NCI-H1048 (cell line): ENCODE data around the gene SLC11A1.

Experiments used
- DNase-seq: peaks from one replicate; lab custom pipeline; 2025; lab: John Stamatoyannopoulos, UW

Gene SLC11A1

DNA sequence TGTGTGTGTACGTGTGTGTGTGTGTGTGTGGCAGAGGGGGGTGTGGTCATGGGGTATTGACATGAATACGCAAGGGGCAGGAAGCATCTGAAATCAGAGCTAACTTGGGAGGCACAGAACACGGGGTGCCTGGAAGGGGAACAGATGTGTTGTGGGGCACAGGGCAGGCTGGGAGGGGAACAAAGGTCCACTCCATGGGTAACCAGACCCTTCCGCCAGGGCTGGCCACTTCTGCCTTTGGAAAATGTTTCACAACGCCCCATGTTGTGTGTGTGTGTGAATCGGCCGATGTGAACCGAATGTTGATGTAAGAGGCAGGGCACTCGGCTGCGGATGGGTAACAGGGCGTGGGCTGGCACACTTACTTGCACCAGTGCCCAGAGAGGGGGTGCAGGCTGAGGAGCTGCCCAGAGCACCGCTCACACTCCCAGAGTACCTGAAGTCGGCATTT is at the start of gene SLC11A1:
Gene SLC11A1 (plus strand): TSS at position 358 of the 451 bp plus-strand sequence. CDS start 96 bp downstream, outside the sequence.
- no peak for DNase-seq

DNA sequence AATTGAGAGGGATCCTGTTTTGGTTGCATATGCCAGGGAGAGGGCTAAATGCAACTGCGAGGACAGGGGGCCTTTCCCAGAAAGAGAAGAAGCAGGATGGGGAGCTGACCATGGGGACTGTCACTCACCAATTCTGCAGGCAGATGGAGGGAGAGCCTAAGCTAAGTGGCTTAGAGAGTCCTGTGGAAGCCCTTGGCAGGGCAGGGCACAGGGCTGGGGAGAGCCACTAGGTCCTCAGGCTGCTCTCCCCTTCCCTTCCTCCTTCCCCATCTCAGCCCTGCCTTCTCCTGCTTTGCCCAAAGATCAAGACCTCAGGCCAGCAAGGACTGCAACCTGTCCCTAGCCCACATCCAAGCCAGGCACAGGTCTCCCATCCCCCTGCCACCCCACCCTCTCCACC is 49.8 kb upstream of the SLC11A1 start:
- DNase-seq, result no peak

DNA sequence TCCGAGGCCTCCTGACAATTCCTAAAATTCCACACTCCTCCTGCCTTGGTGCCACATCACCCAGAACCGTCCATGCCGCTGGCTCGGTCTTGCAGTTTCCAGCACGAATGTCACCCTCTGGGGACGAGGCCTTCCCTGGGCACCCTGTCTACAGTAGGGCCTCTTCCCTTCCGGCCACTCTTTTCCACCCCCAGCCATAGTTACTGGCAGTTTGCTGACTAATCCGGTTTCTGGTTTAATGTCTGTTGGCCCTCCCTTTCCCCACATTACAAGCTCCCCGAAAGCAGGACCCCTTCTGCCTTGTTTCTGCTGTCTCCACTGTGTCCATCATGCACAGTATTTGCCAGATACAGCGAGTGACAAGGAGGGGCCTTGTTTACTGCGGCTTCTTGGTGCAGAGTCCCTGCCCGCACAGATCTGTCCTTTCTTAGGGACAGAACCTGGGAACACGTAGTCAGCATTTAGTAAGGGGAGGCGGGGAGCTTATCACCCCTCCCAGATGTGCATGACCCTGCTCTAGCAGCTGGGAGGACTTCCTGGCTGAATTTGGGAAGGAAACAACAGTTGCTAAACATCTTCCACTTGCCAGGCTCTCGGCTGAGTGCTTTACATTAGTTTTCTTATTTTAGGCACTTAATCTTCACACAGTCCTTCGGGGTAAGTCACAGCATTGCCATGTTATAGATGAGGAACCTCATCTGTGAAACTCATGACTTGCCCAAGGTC is 49.0 kb upstream of the SLC11A1 start:
- DNase-seq, result no peak

- no peak for DNase-seq
Observed at GRCh38 chr2:218334531-218334930, 47.5 kb upstream of the SLC11A1 start.

DNA sequence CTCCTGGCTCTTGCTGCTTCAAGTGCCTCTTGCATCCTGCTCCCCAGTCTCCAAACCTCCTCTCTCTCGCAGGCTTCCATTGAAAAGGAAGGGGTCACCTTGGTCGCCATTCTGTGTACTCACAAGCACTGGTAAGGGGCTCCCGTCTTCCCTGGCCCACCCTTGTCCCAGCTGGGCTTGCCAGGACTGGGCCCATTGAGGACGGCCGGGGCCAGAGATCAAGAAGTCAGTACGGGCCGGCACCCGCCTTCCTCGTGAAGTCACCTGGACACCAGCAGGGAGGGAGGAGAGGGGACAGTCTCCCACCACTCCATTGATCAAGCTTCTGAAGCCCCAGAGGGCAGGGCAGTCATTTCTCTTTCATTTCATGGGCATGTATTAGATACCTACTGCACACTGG is 41.4 kb upstream of the SLC11A1 start:
- DNase-seq, result no peak

DNA sequence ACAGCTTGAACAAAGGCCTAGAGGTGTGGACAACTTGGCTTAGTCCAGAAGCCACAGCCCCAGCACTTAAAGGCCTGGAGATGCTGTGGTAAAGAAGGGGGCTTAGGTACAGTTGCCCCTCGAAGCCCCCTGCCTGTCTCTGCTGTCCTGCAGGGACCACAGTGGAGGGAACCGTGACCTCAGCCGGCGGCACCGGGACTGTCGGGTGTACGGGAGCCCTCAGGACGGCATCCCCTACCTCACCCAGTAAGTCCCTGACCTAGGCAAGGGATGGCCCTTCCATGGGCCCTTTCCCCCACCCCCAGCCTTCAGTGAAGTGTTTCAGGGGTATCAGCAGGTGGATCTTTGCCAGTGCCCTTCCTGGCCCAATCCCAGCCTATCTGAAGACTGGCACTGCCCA is 40.7 kb upstream of the SLC11A1 start:
- DNase-seq, result no peak

DNA sequence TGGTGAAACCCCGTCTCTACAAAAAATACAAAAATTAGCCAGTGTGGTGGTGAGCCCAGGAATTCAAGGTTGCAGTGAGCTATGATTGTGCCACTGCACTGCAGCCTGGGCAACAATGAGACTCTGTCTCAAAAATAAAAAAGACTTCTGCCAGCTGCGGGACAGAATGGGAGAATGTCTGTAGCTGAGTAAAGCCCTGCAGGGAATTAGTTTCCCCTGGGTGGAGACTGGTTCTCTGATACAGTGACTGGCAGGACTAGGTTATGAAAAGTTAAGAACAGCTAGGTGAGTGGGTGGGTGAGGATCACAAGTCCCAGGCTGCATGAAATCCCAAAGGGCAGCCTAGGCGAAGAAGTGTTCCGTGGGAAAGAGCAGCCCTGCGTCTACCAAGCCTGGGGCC is 39.2 kb upstream of the SLC11A1 start:
- no peak for DNase-seq

- no peak for DNase-seq
Observed at GRCh38 chr2:218343591-218343990, 38.5 kb upstream of the SLC11A1 start.

DNA sequence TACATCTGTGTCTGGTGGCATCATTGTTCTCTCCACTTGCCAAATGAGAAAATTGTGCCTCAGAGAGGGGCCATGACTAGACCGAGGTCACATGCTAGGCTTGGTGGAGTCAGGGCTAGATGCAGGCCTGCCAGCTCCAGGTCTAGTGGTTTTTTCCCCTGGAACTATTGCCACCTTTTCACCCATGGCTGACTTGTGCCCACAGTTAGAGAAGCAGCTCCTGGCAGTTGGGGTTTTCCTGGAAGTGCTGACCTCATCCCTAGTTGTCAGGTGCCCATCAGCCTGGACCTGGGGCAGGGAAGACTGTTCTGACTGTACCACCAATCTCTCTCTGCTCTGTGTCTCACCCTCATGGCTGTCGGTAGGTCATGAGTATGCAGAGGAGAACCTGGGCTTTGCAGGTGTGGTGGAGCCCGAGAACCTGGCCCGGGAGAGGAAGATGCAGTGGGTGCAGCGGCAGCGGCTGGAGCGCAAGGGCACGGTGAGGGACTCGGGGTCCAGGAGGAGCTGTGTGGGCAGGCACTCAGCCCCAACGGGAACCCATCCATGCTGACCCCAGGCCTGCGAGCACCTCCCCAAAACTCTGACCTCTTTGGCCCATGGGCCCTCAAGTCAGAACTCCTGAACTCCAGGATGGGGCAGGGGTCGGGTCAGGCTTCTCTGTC is 37.9 kb upstream of the SLC11A1 start:
- DNase-seq, result no peak

DNA sequence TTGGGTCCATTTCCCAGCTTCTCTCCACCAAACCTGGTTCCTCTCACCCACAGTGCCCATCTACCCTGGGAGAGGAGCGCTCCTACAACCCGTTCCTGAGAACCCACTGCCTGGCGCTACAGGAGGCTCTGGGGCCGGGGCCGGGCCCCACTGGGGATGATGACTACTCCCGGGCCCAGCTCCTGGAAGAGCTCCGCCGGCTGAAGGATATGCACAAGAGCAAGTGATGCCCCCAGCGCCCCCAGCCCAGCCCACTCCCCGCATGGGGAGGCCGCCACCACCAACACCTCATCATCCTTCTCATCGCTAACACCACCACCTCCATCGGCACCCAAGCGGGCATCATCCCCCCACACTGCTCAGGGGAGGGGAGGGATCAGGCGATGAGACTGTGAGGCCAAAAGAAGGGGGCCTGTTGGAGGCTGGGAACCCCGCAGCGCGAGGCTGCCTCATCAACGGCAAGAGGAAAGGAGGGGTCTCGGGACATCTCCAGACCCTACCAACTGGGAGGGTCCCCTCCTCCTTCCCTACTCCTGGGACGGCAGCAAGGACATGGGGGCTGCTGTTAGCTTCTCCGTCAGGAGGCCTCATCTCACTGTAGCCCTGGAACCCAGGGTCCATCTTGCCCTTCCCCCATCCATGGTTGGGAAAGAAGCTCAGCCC is 37.2 kb upstream of the SLC11A1 start:
- no peak for DNase-seq

GRCh38 chr2:218345491-218346236 is 36.4 kb upstream of the SLC11A1 start:
- DNase-seq, result no peak

GRCh38 chr2:218347172-218347571 is 34.9 kb upstream of the SLC11A1 start:
- no peak for DNase-seq

DNA sequence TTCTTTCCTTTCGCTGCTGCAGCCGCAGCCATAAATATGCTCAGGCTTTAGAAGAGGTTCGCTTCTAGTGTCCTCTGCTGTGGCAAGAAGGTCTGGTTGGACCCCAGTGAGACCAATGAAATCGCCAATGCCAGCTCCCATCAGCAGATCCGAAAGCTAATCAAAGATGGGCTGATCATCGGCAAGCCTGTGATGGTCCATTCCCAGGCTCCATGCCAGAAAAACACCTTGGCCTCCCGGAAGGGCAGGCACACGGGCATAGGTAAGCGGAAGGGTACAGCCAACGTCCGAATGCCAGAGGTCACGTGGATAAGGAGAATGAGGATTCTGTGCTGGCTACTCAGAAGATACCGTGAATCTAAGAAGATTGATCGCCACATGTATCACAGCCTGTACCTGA is 28.0 kb upstream of the SLC11A1 start:
- DNase-seq, result no peak

- no peak for DNase-seq
Observed at GRCh38 chr2:218354850-218355443, 27.1 kb upstream of the SLC11A1 start.

DNA sequence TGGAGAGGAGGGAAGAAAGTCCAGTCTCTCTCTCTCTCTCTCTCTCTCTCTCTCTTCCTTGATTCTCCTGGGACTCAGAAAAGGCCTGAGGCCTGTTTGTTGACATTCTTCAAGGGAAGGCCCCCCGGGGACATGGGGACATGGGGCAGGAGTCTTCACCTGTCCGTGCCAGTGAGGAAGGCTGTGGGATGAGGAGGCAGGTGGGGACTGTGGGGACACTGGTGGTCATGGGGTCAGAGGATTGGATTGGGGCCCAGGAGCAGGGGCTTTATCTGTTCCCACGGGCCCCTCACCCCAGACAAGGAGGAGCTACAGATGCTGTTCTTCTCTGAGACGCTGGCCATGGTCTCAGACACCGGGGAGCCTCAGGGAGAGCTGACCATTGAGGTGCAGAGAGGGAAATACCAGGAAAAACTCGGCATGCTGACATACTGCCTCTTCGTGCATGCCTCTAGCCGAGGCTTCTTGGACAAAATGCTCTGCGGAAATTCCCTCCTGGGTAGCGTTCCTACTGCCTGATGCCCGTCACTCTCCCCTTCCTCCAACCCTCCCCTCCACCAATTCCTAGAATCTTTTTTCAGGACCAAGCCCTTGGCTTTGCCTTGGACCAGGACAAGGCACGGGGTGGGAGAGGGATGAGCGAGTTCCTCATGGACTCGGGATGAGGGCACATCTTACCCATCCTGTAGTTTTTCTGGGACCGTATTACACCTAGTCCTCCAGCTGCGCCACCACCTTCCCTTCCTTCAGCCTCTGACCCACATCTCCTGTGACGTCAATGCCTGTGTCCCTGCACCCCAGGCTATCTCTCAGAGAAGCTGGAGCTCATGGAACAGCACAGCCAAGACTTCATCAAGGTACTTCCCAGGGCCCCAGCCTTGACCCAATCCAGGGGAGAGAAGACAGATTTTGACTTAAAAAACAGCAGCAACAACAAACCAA is 24.6 kb upstream of the SLC11A1 start:
- no peak for DNase-seq

DNA sequence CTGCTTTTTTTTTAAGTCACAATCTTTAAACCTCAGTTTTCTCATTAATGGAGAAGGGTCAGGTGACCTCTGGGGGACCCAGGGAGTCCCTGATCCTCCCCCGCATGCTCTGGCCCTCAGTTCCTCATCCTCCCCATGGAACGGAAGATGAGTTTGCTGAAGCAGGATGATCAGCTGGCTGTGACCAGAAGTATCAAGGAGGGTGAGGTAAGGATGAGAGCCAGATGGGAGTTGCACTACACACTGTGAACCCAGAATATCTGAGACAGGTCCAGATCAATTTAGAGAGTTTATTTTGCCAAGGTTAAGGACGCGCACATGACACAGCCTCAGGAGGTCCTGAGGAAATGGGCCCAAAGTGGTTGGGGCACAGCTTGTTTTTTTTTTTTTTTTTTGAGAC is 21.6 kb upstream of the SLC11A1 start:
- DNase-seq, result no peak

GRCh38 chr2:218362606-218363005 is 19.5 kb upstream of the SLC11A1 start:
- DNase-seq, result no peak

DNA sequence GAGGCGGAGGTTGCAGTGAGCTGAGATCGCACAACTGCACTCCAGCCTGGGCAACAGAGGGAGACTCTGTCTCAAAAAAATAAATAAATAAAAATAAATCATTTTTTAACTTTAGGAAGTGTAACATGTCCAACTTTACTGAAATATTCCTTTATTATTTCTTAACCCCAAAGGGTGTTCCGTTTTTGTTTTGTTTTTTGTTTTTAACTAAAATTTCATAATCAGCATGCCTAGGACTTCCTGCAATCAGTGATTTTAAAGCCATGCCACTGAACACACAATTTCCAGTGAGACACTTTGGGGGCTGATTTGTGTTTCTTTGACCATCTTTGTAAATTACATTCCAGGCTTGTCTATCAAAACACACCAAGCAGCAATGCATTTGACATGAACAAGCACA is 18.3 kb upstream of the SLC11A1 start:
- no peak for DNase-seq

- DNase-seq, result no peak
Observed at GRCh38 chr2:218364196-218364595, 17.9 kb upstream of the SLC11A1 start.

DNA sequence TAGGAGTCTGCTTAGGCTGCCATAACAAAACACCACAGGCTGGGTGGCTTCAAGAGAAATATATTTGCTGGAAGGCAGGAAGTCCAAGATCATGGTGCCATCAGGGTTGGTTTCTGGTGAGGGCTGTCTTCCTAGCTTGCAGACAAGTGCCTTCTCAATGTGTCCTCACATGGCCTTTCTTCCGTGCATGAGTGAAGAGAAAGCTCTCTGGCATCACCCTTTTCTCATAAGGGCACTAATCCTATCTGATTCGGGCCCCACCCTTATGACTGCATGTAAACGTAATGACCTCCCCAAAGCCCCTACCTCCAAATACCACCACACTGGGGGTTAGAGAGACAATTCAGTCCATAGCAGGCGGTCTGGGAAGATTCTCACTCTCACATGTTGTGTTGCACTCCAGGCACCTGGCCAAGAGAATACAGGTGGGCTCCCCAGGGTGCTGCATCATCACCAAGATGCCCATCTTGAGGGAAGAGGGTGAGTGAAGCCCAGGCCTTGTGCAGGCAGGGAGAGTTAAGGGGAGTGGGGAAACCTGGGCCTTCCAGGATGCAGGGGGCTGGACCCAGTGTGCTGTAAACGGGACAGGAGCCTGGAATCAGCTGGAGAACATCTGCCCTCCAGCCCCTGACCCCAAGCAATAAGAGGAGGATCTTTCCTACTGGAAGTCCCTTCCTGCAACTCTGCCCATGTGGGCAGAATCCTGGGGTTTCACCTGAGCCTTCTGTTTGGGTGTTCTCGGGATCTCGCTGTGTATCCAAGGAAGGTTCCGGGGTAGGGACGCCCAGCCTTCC is 15.3 kb upstream of the SLC11A1 start:
- DNase-seq, result no peak
